Activated CD4-positive, alpha-beta T cell treated with anti-CD3 and anti-CD28 coated beads, Interleukin-2, amount 50 U/mL, for 24 hours (primary cell): ENCODE measurements around the gene PRTN3.

ENCODE experiments used
- DNase-seq, 2 donors: peaks; one replicate each; pipeline ENCODE4 v3.0.0-alpha.2; 2020; ENCODE audit warnings: low read depth in 1 of 2, low spot score in 1 of 2

Gene PRTN3

DNA sequence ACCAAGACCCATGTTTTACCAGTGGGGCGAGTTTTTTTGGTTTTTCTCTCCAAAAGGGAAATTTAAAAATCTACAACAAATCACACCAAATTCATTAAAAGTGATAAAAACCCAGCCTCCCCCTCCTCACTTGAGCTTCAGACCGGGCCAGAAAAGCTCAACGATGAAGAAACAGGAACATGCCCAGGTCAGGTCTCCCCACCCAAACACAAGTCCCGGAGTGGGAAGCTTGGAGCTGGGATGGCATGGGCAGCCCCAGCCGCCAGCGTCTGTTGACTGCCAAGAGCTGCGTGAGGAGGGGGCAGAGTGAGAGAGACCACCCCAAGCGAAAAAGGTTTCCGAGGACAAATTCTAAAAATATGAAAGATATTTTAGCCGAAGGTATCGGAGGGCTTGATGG lies 56.2 kb downstream of the PRTN3 start:
- no peak for DNase-seq

DNA sequence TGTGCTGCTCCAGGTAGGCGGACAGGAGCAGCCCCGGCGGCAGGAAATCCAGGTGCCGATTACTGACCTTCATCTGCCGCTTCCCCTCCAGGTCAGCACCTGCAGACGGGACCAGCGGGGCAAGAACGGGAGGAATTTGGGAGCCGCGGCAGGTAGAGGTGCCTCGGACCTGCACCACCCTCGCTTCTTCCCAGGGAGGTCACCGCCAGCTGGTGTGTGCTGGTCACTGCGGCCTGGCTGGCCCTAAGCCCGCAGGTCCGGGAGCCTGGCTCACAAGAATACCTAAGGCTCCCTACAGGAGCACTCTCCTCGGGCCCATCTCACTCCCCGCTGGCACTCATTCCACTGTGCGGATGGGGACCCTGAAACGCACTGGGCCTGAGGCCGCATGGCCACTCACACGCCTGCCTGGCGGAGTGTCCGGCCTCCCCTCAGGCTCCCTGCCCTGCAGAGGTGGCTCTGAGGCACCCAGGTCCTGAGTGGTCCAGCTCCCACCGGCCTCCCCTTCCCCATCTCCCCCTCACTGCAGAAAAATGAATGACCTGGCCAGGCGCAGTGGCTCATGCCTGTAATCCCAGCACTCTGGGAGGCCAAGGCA lies 56.7 kb downstream of the PRTN3 start:
- DNase-seq, result no peak
